ENCODE results near the gene NTNG2. TPM values are rescaled to one million over a fixed set of nuclear protein-coding genes. Genes with fewer than 3 reads are reported as not detected.
A peak's percentile ranks its signal among the peaks of the same experiment; 100 is the strongest.

Gene NTNG2
- total RNA-seq, 2 experiments from 2014 or later = 2.2 to 2.4 TPM

- ChIA-PET CTCF (interaction anchor here (0.7 to 1.0 kb wide), 2 partner anchors 19 to 45 kb away, joined by 3 read pairs; no protein-coding TSS in a partner anchor), POLR2A (interaction anchor here (0.8 kb wide), 1 partner anchor 25 kb away, joined by 3 read pairs; no protein-coding TSS in a partner anchor)
- no peak overlapping the region for H3K27ac Mint-ChIP-seq
- no peak for ATAC-seq
- TF ChIP-seq CTCF (IDR thresholded peaks at IDR 0.05) = no peak
- H3K4me1 Mint-ChIP-seq (ENCODE audit: low read depth) = peaks cover 20% of the 10 kb centered on the region
- peaks cover 30% of the 10 kb centered on the region for H3K36me3 Mint-ChIP-seq (ENCODE audit: low read depth)
- H3K27me3 Mint-ChIP-seq = no peaks in the 10 kb centered on the region
- H3K9me3 Mint-ChIP-seq = no peaks in the 10 kb centered on the region
- intact Hi-C loops (cut with micrococcal nuclease) = no loop called here
- no peak overlapping the region for H3K4me3 Mint-ChIP-seq
- no peak for DNase-seq
These were observed 125.5 kb downstream of the NTNG2 start for GRCh38 chr9:132287256-132287760.

GRCh38 chr9:132288361-132288760 is 126.5 kb downstream of the NTNG2 start:
- peaks cover 23% of the 10 kb centered on the region for H3K36me3 Mint-ChIP-seq (ENCODE audit: low read depth)
- peak overlapping the region; percentile 39 for H3K27ac Mint-ChIP-seq
- intact Hi-C loops (cut with micrococcal nuclease) = no loop called here
- POLR2A ChIA-PET = no interaction called here
- CTCF ChIA-PET = no interaction called here
- no peaks in the 10 kb centered on the region for H3K9me3 Mint-ChIP-seq
- no peaks in the 10 kb centered on the region for H3K27me3 Mint-ChIP-seq
- H3K4me3 Mint-ChIP-seq = no peak overlapping the region
- TF ChIP-seq CTCF (IDR thresholded peaks at IDR 0.05) = no peak
- peak; percentile 17 for ATAC-seq
- peaks cover 24% of the 10 kb centered on the region for H3K4me1 Mint-ChIP-seq (ENCODE audit: low read depth)
- no peak for DNase-seq

GRCh38 chr9:132288966-132289365 is 127.1 kb downstream of the NTNG2 start:
- Mint-ChIP-seq H3K4me1 (ENCODE audit: low read depth) (peaks cover 25% of the 10 kb centered on the region), H3K36me3 (ENCODE audit: low read depth) (peaks cover 21% of the 10 kb centered on the region), H3K4me3 (no peak overlapping the region), H3K27me3 (no peaks in the 10 kb centered on the region), H3K9me3 (no peaks in the 10 kb centered on the region), H3K27ac (peak overlapping the region; percentile 39)
- no peak for TF ChIP-seq CTCF (IDR thresholded peaks at IDR 0.05)
- intact Hi-C loops (cut with micrococcal nuclease) = no loop called here
- ATAC-seq (no peak), DNase-seq (no peak)
- CTCF ChIA-PET = no interaction called here
- POLR2A ChIA-PET = no interaction called here

DNA sequence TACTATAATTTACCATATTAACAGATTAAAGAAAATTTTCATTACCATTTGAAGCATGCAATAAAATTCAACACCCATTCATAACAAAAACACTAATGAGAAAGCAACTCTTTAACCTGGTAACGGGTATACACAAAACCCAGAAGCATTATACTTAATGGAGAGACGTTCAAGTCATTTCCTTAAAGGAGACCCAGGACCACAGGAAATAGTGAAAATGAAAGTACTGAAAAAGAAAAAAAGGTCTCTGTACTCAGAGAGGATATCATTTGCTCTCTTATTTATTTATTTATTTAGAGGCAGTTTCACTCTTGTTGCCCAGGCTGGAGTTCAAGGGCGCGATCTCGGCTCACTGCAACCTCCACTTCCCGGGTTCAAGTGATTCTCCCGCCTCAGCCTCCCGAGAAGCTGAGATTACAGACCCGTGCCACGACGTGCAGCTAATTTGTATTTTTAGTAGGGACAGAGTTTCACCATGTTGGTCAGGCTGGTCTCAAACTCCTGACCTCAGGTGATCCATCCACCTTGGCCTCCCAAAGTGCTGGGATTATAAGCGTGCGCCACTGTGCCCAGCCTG is 131.4 kb downstream of the NTNG2 start:
- Mint-ChIP-seq H3K9me3 (no peaks in the 10 kb centered on the region), H3K27ac (peak overlapping the region; percentile 67), H3K4me1 (ENCODE audit: low read depth) (peaks cover 25% of the 10 kb centered on the region), H3K27me3 (no peaks in the 10 kb centered on the region), H3K36me3 (ENCODE audit: low read depth) (peaks cover 25% of the 10 kb centered on the region), H3K4me3 (no peak overlapping the region)
- intact Hi-C loops (cut with micrococcal nuclease) = no loop called here
- CTCF ChIA-PET = interaction anchor here (1.2 kb wide), 1 partner anchor 14 kb away, joined by 4 read pairs; no protein-coding TSS in a partner anchor
- DNase-seq (no peak), ATAC-seq (peak; percentile 69)
- no peak for TF ChIP-seq CTCF (IDR thresholded peaks at IDR 0.05)
- POLR2A ChIA-PET = interaction anchor here (1.0 kb wide), 1 partner anchor 27 kb away, joined by 3 read pairs; no protein-coding TSS in a partner anchor

Other genes starting within 250 kb of the NTNG2 start
- 10 to 100 TPM; 32.5 TPM for gene MED27, start 82.2 kb upstream of the NTNG2 start, total RNA-seq
- 10 to 100 TPM; 32.6 to 33.8 TPM for gene SETX, start 192.9 kb downstream of the NTNG2 start, total RNA-seq
- 10 to 100 TPM; 38.2 to 38.3 TPM for gene TTF1, start 244.8 kb downstream of the NTNG2 start, total RNA-seq
- not detected for gene CFAP77, start 248.2 kb downstream of the NTNG2 start, total RNA-seq